GM19099 (cell line): ENCODE results near the gene AANAT.

Experiments
- POLR2A ChIP-seq: IDR thresholded peaks from 3 replicates; pipeline ENCODE4 v1.6.1; 2011; ENCODE audit warnings: low read depth; ENCODE audit not compliant: insufficient read length; ENCODE audit errors: extremely low read depth

AANAT gene

DNA sequence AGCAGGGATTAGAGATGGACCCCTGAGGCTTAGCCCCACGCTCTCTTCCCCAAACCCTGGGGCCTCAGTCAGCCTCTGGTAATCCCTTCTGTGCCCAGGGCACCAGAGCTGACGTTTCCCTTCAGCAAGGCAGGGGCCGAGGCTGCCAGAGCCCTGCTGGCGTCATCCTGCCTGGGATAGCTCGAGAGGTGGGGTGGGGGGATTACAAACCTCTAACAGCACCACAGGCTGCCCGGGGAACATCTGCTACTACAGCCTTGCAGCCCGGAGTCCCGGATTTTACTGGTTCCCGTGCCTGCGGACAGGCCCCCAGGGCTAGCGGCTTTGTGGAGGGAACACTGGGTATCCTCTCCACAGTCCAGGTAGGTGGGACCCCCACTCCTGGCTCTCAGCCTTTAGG is at the start of gene AANAT:
Gene AANAT (plus strand): TSS at position 238 of the 400 bp plus-strand sequence. CDS start 1,144 bp downstream, outside the sequence.
- TF ChIP-seq POLR2A = no peak

DNA sequence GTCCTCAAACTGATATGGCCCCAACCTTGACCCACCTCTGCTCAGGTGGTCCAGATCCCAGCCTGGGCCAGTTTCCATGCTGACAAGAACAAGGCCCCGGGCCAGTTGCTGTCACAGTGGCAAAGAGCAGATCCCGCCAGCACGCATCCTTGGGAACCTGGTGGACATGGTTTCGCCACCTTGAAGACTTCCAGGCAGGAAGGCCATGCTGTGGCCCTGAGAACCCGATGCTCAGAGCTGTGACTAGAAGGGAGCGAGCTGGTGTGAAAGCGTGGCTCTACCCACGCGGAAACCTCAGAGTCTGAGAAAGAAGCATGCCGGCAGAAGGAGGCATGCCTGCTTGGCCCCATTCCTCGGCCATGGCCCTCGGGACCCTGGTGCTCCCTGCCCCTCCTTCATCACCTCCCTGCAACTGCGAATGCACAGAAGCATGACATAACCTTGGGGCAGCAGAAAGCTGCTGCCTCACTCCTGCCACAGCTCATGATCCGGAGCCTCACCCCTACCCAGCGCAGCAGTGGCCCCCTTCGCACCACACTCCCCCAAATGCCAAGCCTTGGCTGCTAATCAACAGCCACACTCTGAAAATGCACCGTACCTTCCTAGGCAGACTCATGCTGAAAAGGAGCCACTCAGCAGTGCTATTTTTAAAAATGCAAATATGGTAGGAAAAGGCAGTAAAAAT is 47.7 kb upstream of the AANAT start:
- no peak for TF ChIP-seq POLR2A

DNA sequence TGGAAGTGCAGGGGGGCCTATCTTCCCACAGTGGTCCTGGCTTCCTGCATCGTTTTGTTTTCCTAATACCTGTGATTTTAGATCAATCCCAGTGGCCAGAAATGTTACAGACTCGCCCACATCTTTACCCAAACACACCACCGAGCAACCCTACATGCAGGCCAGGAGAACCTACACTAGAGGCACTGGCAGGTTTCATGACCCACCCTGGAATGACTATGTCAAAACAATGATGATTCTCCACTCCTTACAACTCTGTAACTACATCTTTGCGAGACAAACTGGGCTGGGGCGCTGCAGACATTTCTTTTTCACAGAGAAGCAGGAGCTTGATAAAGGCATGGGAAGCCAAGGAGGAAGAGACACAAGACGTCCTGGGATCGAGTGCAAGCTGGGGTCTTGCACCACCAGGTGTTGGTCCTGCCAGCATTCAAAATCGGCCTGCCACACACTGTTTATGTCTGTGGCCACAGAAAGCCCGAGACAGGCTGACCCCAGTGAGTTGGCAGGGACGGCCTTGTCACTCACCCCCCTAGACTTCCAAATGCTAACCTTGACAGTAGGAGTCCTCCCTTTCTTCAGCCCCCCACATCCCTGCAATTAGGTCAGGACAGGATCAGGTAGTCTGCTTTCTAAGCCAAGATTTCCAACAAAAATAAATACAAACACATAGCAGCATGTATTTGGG is 46.9 kb upstream of the AANAT start:
- TF ChIP-seq POLR2A = no peak

DNA sequence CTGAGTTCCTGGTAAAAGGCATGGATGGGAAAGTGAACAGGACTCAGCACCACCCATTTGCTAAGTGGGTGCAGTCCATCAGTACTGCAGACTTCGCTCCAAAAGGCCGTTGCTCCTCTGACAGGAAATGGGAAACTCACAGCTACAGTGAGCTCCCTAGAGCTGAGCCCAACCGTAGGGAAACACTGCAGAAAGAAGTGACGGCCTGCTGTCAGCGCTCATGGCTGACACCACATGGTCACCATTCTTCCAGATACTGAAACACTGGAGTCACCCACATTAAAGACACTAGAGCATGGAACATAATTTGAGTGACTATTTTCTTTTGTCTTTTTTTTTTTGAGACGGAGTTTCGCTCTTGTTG is 46.4 kb upstream of the AANAT start:
- TF ChIP-seq POLR2A = no peak

DNA sequence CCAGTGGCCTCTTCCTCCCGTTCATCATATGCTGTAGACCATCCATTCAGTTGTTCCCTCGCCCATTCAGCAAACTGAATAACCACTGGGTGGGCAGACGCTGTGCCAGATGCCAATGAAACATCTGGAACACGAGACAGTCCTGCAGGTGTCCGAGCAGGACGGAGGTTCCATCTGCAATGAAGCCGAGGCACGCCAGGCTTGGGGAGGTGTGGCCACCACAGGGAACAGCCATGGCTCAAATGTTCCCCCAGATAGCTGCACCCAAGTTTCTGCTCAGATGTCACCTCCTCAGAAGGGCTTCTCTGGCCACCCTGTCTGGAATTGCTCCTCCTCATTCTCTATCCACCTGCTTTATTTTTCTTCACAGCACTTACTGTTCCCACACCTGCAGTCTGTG is 45.0 kb upstream of the AANAT start:
- TF ChIP-seq POLR2A = no peak

DNA sequence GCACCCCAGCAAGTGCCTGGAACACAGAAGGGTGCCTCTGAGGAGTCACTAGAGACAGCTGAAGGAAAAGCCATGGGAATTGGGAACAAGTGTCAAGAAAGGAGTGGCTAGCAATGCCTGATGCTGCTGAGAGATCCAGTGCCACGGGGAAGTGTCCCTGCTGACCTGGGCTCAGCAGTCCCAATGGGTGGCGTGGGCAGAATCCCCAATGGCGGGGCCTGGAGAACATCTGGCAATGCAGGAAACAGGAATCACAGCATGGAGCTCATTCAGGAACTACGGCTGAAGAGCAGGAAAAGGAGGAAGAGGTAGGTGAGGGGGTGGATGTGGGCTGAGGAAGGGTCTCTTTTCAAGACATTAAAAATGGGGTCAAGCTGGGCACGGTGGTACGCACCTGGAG is 44.5 kb upstream of the AANAT start:
- no peak for TF ChIP-seq POLR2A

DNA sequence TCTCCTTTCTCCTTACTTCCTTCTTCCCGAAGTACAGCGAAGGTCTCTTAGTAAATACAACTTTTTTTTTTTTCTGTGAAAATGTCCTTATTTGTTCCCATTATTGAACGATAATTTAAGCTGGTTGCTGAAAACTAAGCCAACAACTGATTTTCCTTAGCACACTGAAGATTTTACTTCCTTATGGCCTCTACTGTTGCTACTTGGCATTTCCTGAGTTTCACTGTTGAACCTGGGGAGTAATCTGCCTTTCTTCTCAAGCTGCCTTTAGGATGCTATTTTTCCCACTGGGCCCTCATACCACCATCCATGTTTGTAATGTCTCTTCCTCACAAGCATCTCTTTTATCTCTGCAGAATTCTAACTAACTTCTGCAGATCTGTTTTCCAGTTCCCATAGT is 40.5 kb upstream of the AANAT start:
- no peak for TF ChIP-seq POLR2A

DNA sequence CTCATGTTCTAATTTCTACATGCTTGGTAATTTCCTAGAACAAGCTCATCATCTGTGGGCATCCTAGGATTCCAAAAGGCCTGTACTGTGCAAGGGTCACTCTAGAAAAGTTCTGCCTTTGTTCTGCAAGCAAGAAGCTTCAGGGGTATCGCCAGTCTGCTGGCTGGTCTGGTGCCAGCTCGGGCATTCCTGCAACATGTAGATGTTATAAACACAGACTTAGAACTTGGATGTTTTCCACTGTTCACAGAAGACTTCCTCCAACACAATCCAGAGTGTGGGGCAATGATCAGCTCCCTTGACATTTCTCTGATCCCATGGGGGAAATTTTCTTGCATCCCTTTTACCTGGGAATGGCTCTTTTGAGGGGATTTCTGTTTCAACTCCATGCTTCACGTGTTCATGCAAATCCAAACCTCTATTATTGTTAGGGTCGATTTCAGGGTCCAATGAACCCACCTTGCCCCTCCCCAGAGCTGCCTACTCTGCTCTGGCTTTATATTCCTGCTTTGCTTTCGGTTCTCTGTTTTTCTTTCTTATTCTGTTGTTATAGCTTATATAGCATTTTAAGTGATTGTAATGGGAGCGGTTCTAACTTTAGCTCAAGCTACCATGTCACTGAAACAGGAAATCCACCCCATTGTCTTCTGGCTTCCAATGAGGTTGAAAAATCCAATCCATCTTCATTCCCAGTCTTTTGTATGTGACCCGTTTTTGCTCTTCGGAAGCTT is 39.7 kb upstream of the AANAT start:
- no peak for TF ChIP-seq POLR2A

DNA sequence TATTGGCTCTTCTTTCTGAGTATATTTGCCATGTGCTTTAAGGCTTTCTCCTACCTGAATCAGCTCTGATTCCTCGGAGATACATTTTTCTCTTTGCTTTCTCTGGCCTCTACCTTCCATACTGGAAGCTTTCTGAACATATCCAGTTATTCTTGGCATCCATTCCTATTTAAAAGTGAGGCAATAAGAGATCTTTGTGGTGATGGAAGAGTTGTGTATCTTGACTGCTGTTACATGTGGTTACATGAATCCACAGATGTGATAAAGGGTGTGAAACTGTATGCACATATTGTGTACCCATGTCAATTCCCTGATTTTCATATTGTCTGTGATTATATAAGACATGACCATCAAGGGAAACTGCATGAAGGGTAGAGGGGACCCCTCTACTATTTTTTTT is 38.9 kb upstream of the AANAT start:
- TF ChIP-seq POLR2A = no peak

DNA sequence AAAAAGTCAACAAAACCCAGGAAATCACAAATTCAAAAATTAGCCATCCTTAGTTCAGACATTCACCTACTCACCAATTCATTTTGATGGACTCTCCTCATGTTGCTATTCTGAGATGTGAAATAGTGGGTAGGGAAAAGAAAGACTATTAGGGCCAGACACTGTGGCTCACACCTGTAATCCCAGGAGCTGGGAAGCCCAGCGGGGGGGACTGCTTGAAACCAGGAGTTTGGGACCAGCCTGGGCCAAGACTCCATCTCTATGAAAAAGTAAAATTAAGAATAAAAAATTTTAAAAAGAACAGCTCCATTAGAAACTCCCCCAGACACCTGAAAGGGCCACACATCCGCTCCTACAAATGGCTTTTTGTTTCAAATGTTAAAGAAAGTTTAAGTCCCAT is 35.9 kb upstream of the AANAT start:
- no peak for TF ChIP-seq POLR2A

DNA sequence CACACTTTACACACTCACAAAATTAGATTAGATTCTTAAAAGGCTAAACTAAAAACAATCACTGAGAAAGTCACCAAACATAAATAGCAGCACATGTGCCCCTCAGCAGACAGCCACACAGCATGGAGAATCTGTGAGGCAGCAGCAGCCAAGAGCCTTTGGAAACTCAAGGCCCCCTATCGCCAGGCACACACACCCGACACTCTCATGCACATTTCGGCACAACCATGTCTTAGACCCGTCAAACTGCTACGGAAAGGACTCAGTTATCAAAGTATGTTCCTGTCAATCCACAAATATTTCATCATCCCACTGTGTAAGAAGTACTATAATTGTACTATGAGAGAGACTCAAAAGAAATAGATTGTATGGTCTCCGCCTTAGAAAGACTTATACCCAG is 35.4 kb upstream of the AANAT start:
- no peak for TF ChIP-seq POLR2A

DNA sequence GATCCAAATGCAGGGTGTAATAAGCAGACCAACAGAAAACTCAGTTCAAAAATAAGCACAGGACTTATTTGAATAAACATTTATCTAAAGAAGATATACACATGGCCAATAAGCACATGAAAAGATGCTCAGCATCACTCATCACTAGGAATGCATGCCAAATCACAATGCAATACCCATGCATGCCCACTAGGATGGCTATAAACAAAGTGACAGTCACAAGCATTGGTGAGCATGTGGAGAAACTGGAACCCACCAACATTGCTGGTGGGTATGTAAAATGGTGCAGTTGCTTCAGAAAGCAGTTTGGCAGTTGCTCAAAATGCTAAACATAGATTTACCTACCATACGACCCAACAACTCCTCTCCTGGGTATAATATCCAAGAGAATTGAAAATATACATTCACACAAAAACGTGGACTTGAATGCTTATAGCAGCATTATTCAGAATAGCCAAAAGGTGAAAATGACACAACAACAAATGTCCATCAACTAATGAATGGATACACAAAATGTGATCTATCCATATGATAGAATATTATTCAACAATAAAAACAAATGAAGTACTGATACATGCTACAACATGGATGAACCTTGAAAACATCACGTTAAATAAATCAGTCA is 34.6 kb upstream of the AANAT start:
- TF ChIP-seq POLR2A = no peak

DNA sequence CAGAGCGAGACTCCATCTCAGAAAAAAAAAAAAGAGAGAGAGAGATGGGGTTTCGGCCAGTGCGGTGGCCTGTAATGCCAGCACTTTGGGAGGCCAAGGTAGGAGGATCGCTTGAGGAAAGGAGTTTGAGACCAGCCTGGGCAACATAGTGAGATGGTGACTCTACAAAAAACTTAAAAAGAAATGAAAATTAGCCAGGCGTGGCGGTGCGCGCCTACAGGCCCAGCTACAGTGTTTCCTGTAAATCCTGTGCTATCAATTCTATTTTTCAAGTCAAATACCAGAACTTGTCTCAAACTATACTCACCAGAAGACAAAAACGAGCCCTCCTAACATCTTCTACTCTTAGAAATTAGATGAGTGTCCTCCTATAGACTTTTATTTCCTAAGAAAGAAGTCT is 33.7 kb upstream of the AANAT start:
- TF ChIP-seq POLR2A = no peak

DNA sequence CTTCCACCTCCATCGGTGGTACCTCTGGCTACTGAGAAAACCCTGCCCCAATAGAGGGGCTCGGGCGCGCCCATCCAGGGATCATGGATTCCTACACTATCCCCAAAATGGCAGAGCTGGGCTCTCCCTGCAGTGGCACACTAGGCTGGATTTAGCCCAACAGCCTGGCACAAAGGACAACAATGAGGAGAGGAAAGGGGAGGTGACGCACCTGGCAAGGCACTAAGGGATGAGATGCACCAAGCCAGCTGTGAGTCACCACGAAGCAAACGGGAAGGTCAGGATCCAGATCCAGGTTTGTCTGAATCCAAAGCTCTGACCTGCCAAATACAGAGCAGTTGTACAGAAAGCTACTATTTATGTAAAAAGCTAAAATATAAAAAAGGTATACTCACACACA is 32.5 kb upstream of the AANAT start:
- TF ChIP-seq POLR2A = no peak

DNA sequence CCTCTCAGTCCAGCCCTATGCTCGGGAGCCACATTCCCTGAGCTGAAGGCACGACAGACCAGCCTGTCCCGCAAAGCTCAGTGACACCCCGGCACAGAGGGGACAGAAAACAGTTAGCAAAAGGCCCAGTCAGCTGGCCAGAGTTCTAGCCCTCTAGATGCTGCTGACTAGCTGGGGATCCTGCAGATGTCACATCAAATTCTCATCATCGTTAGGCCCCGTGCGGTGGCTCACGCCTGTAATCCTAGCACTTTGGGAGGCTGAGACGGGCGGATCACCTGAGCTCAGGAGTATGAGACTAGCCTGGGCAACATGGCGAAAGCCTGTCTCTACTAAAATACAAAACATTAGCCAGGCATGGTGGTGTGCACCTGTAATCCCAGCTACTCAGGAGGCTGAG is 31.7 kb upstream of the AANAT start:
- no peak for TF ChIP-seq POLR2A

DNA sequence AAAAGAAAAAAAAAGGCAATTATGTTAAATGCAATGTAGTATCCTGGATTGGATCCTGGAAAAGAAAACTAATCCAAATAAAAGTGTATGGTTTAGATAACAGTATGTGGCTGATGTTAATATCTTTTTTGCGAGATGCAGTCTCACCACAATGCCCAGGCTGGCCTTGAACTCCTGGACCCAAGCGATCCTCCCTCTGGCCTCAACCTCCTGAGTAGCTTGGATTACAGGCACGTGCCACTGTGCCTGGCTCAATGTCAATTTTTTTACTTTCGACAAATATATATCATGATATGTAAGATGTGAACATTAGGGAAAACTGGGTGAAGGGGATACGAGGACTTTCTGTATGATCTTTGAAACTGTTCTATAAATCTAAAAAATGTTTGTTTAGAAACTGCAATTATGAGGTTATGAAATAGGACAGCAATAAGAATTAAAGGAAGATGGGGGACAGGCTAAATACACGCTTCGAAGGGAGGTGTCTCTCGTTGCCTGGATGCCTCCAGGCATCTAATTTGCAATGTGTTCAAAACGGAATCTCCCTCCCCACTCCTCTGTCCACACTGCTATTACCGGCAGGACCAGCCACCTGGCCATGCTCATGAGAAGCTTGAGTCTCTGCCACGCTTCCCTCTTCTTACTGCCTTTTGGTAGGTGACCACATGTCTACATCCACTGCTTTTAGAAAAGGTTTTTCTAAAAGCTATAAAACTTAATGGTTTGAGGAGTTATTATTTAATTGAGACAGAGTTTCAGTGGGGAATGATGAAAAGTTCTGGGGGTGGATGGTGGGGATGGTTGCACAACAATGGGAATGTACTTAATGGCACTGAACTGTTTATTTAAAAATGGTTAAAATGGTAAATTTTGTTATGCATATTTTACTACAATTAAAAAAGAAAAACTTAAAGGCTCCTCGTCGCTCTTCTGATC is 29.7 kb upstream of the AANAT start:
- no peak for TF ChIP-seq POLR2A
